Breast epithelium (tissue), 4 donors: Measurements from ENCODE around the gene SPACA6. TPM values are rescaled to one million over a fixed set of nuclear protein-coding genes. Genes with fewer than 3 reads are reported as not detected.
A peak's percentile ranks its signal among the peaks of the same experiment; 100 is the strongest.

Experiments
- DNase-seq, 2 donors: peaks; one replicate each; pipeline ENCODE4 v3.0.0-alpha.2; 2019; ENCODE audit warnings: low spot score in 2 of 2
- H3K27ac ChIP-seq, 2 donors: fragments of 200-600 bp; sonication (generic) in 1 of 2; one replicate each; pipeline ENCODE4 v1.5.1; 2016 to 2019; ENCODE audit warnings: mild to moderate bottlenecking in 1 of 2
- H3K27me3 ChIP-seq, 2 donors: fragments of 200-600 bp; sonication (generic) in 1 of 2; one replicate each; pipeline versions ENCODE4 v1.5.1 to v1.6.0; 2017 to 2019; ENCODE audit warnings: control low read depth in 1 of 2, mild to moderate bottlenecking in 1 of 2
- H3K36me3 ChIP-seq: fragments of 200-600 bp; one replicate; pipeline ENCODE4 v1.5.1; 2019
- H3K4me1 ChIP-seq, 2 donors: fragments of 200-600 bp; sonication (generic); one replicate each; pipeline ENCODE4 v1.5.1; 2016 to 2019; ENCODE audit warnings: control low read depth in 1 of 2
- H3K4me3 ChIP-seq, 3 donors: fragments of 200-600 bp; sonication (generic); 1 replicate in 2 of 3; 2 replicates in 1 of 3; pipeline ENCODE4 v1.5.1; 2016 to 2019; ENCODE audit warnings: mild to moderate bottlenecking in 3 of 3, moderate library complexity in 2 of 3
- H3K9me3 ChIP-seq, 2 donors: fragments of 200-600 bp; sonication (generic) in 1 of 2; one replicate each; pipeline ENCODE4 v1.5.1; 2016 to 2019; ENCODE audit warnings: control low read depth in 1 of 2
- POLR2A ChIP-seq: fragments of 450-650 bp; IDR thresholded peaks from one replicate; pipeline ENCODE4 v1.6.1; 2016; ENCODE audit warnings: antibody characterized with exemption, mild to moderate bottlenecking, moderate library complexity
- POLR2AphosphoS5 ChIP-seq, 3 donors: sonication (generic); formaldehyde crosslinking; IDR thresholded peaks; one replicate each; pipeline ENCODE4 v1.6.1; 2017; ENCODE audit warnings: antibody characterized with exemption in 3 of 3
- intact Hi-C: fragments of 100-400 bp; cut with DNase I; formaldehyde crosslinking; loops from one replicate; pipeline ENCODE4 v1.15.1; 2023; ENCODE audit warnings: low total_unique reads
- total RNA-seq, 3 donors: library from RNA; depleted of rRNA; stranded (reverse); fragments of >200 nt; gene quantifications; one replicate each; pipeline ENCODE4 v1.1.0, GENCODE V29; 2016
- TF ChIP-seq, protein P1 (sequence below), 3 donors: fragments of 450-650 bp; IDR thresholded peaks; one replicate each; pipeline ENCODE4 v1.5.1; 2016 to 2017; ENCODE audit warnings: antibody characterized with exemption in 3 of 3, mild to moderate bottlenecking in 3 of 3, moderate library complexity in 3 of 3

The SPACA6 gene
- total RNA-seq, 3 donors from 2014 or later = 9.1 to 29.3 (median 27.2) TPM

DNA sequence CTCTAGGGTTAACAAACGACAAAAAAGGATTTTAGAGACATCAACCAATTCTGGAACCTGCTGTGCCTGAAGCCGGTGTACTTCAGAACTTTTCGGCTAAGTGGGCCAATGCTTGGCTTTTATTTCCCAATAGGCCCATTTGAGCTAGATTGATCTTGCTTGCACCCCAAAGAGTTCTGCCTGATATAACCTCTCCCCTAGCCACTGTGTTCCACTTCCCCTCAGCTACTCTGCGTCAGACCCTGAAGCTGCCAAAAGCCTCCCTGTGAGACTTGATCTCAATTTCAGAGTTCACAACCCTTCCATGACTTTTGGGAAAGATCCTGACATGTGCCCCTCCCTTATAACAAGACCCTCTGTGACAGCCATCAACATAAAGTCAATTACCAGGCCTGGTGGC, 40.9 kb upstream of the SPACA6 start:
- intact Hi-C loops = loop anchor here (5.0 kb wide), 1 partner anchor 755 kb away; no protein-coding TSS in a partner anchor
- Histone ChIP-seq H3K4me1 (no peaks in the 10 kb centered on the region), H3K36me3 (no peaks in the 10 kb centered on the region), H3K4me3 (no peak overlapping the region), H3K27ac (no peak overlapping the region), H3K9me3 (no peaks in the 10 kb centered on the region), H3K27me3 (peaks cover 0 to 12% of the 10 kb centered on the region in 2 donors)
- no peak for DNase-seq
- no peak for TF ChIP-seq POLR2AphosphoS5 (IDR thresholded peaks at IDR 0.05)
- no peak for TF ChIP-seq POLR2A
- TF ChIP-seq, protein P1, sequence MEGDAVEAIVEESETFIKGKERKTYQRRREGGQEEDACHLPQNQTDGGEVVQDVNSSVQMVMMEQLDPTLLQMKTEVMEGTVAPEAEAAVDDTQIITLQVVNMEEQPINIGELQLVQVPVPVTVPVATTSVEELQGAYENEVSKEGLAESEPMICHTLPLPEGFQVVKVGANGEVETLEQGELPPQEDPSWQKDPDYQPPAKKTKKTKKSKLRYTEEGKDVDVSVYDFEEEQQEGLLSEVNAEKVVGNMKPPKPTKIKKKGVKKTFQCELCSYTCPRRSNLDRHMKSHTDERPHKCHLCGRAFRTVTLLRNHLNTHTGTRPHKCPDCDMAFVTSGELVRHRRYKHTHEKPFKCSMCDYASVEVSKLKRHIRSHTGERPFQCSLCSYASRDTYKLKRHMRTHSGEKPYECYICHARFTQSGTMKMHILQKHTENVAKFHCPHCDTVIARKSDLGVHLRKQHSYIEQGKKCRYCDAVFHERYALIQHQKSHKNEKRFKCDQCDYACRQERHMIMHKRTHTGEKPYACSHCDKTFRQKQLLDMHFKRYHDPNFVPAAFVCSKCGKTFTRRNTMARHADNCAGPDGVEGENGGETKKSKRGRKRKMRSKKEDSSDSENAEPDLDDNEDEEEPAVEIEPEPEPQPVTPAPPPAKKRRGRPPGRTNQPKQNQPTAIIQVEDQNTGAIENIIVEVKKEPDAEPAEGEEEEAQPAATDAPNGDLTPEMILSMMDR (IDR thresholded peaks at IDR 0.05) = no peak

DNA sequence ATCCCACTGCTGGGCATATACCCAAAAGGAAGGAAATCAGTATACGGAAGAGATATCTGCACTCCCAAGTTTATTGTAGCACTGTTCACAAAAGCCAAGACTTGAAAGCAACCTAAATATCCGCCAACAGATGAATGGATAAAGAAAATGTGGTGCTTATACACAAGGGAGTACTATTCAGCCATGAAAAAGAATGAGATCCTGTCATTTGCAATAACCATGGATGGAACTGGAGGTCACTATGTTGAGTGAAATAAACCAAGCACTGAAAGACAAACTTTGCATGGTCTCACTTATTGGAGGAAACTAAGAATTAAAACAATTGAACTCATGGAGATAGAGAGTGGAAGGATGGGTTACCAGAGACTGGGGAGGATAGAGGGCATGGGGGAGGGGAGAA, 40.0 kb upstream of the SPACA6 start:
- DNase-seq = no peak
- Histone ChIP-seq H3K4me3 (no peak overlapping the region), H3K9me3 (no peaks in the 10 kb centered on the region), H3K27me3 (peaks cover 0 to 7% of the 10 kb centered on the region in 2 donors), H3K36me3 (no peaks in the 10 kb centered on the region), H3K27ac (no peak overlapping the region), H3K4me1 (no peaks in the 10 kb centered on the region)
- intact Hi-C loops = loop anchor here (5.0 kb wide), 1 partner anchor 754 kb away; no protein-coding TSS in a partner anchor
- TF ChIP-seq, protein P1 (IDR thresholded peaks at IDR 0.05) = no peak
- TF ChIP-seq POLR2A = no peak
- TF ChIP-seq POLR2AphosphoS5 (IDR thresholded peaks at IDR 0.05) = no peak

DNA sequence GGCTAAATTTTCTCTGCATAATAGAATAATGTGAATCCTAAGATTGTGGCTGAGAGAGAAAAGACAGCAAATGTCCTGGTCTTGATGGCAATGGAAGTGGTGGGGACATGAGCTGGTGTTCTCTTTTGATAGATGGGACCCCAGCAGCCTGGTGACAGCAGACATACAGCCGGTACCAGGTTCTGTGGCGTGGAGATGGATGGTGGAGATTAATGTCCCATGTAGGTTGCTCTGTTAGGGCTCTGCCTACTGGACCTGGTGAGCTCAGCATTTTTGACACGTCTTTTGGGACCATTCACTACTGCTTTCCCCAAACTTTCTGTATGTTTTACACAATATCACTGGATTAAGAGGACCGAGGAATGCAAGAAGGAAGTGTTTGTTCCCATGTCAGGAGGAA, 38.3 kb upstream of the SPACA6 start:
- H3K27me3 ChIP-seq = peaks cover 0 to 7% of the 10 kb centered on the region in 2 donors
- no peaks in the 10 kb centered on the region for H3K4me1 ChIP-seq
- no peak overlapping the region for H3K27ac ChIP-seq
- H3K4me3 ChIP-seq = no peak overlapping the region
- H3K36me3 ChIP-seq = no peaks in the 10 kb centered on the region
- intact Hi-C loops = loop anchor here (5.0 kb wide), 1 partner anchor 753 kb away; no protein-coding TSS in a partner anchor
- no peaks in the 10 kb centered on the region for H3K9me3 ChIP-seq
- TF ChIP-seq POLR2AphosphoS5 (IDR thresholded peaks at IDR 0.05) (no peak), POLR2A (no peak)
- TF ChIP-seq, protein P1 (IDR thresholded peaks at IDR 0.05) = no peak
- no peak for DNase-seq

DNA sequence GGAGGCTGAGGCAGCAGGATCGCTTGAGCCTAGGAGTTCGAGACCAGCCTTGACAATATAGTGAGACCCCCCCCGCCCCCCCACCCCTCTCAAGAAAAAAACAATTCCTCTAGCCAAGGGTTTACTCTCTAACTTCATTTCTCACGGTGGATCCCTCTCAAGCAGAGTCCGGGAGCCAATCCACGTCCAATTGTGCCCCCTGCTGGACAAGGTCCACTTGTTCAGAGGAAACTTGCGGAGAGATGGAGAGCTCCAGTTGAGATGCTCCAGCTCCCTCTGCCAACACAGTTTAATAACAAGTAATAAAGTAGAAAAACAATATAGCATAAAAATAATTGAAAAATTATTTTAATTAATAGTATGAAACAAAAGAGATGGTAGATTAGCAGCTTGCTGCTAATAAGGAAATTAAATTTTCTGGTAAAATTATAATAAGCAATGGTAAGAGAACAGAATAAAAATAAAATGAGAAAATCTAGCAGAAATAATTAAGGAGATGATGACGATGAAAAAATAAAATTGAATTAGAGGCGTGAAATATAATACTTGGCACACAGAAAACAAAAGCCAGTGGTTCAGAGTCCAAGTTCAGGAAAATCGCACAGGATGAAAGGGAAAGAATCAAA, 32.0 kb upstream of the SPACA6 start:
- TF ChIP-seq POLR2A = no peak
- TF ChIP-seq, protein P1 (IDR thresholded peaks at IDR 0.05) = peak in 2 of 3 donors; percentile 28 to 48
- no peak for TF ChIP-seq POLR2AphosphoS5 (IDR thresholded peaks at IDR 0.05)
- Histone ChIP-seq H3K36me3 (no peaks in the 10 kb centered on the region), H3K27me3 (peaks cover 0 to 27% of the 10 kb centered on the region in 2 donors), H3K27ac (no peak overlapping the region), H3K9me3 (no peaks in the 10 kb centered on the region), H3K4me3 (no peak overlapping the region), H3K4me1 (no peaks in the 10 kb centered on the region)
- intact Hi-C loops = no loop called here
- peak in 1 of 2 donors; percentile 49 for DNase-seq

DNA sequence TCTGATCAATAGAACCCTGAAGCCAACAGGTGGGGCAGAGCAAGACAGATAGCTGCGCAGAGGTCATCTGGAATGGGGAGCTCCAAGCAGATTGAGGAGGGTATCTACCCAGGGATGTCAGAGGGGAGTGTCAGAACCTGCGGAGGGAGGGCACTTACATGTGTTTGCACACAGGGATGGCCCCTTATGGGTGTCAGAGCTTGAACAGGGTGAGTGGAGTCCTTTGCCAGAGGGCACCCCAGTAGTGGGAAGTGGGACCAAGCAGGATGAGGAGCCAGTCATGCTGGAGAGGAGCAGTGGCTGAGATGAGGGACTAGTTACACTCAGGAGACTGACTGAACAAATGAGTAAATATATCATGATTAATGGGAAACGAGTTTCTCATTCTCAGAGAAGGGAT, 29.5 kb upstream of the SPACA6 start:
- TF ChIP-seq, protein P1 (IDR thresholded peaks at IDR 0.05) = no peak
- TF ChIP-seq POLR2A (no peak), POLR2AphosphoS5 (IDR thresholded peaks at IDR 0.05) (no peak)
- no peaks in the 10 kb centered on the region for H3K36me3 ChIP-seq
- peaks cover 0 to 27% of the 10 kb centered on the region in 2 donors for H3K27me3 ChIP-seq
- H3K4me3 ChIP-seq = no peak overlapping the region
- no peaks in the 10 kb centered on the region for H3K9me3 ChIP-seq
- intact Hi-C loops = no loop called here
- DNase-seq = no peak
- H3K4me1 ChIP-seq = no peaks in the 10 kb centered on the region
- no peak overlapping the region for H3K27ac ChIP-seq
